ENCODE measurements around the gene COL8A2. TPM values are rescaled to one million over a fixed set of nuclear protein-coding genes. Genes with fewer than 3 reads are reported as not detected.
A peak's percentile ranks its signal among the peaks of the same experiment; 100 is the strongest.

COL8A2 gene
- total RNA-seq, 1 donor from 2014 or later, result 0.06 TPM

DNA sequence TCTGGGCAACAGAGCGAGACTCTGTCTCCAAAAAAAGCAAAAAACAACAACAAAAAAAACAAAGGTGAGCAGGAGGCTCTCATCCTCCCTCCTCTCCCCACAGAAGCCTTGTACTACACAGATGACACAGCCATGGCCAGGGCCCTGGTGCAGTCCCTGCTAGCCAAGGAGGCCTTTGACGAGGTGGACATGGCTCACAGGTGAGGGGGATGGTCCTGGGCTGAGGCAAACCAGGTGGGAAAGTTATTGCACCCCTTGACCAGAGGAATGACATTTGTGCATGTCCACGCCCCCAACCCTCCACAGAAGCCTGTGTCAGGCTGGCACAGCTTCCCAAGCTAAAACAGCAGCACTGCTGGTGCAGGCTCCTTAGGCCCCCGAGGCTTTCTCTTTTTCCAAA lies 33.9 kb downstream of the COL8A2 start:
- DNase-seq (ENCODE audit: low read depth), result no peak
- no peak overlapping the region for H3K4me3 ChIP-seq (ENCODE audit: low read depth, low read length)
- TF ChIP-seq, protein P1, sequence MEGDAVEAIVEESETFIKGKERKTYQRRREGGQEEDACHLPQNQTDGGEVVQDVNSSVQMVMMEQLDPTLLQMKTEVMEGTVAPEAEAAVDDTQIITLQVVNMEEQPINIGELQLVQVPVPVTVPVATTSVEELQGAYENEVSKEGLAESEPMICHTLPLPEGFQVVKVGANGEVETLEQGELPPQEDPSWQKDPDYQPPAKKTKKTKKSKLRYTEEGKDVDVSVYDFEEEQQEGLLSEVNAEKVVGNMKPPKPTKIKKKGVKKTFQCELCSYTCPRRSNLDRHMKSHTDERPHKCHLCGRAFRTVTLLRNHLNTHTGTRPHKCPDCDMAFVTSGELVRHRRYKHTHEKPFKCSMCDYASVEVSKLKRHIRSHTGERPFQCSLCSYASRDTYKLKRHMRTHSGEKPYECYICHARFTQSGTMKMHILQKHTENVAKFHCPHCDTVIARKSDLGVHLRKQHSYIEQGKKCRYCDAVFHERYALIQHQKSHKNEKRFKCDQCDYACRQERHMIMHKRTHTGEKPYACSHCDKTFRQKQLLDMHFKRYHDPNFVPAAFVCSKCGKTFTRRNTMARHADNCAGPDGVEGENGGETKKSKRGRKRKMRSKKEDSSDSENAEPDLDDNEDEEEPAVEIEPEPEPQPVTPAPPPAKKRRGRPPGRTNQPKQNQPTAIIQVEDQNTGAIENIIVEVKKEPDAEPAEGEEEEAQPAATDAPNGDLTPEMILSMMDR (conservative IDR thresholded peaks at IDR 0.05; ENCODE audit: low read depth, low read length), result no peak

- DNase-seq (ENCODE audit: low read depth), result no peak
- H3K4me3 ChIP-seq (ENCODE audit: low read depth, low read length), result peak overlapping the region; percentile 97
- TF ChIP-seq, protein P1 (conservative IDR thresholded peaks at IDR 0.05; ENCODE audit: low read depth, low read length), result no peak
These were observed 35.5 kb downstream of the COL8A2 start for GRCh38 chr1:36089393-36090121.

DNA sequence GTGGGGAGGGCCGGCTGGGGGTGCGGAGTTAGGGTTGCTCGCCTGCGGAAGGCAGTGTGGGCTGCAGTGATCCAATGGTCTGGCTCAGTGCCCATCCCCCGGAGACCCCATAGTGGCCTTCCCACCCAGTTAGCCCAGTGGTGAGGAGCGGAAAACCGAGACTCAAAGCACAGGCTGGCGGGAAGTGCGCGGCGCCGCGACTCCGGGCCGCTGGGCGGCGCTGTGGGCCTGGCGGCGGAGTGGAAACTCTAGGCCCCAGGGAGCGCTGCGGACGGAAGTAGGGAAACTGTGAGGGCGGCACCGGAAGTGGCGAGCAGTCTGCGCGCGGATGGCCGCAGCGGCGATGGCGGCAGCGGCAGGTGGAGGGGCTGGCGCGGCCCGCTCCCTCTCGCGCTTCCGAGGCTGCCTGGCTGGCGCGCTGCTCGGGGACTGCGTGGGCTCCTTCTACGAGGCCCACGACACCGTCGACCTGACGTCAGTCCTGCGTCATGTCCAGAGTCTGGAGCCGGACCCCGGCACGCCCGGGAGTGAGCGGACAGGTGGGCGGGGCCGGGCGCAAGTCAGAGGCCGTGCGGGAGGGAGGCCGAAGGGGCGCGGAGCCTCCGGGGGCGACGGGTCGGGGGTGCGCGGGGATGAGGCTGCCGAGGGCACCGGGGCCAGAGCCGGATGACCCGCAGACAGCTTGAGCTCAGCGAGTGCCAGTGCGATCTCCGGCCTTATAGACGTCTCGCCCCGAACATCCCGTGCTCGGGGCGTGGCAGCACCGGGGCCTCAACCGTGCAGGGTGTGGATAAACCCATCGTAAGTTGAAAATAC lies 36.2 kb downstream of the COL8A2 start, which contains the start of gene ADPRS:
TSS of gene ADPRS (plus strand) at position 316 of the 816 bp plus-strand sequence. CDS start at position 329, 13 bp downstream.
- peak within 1 kb of the TSS; percentile 97 for H3K4me3 ChIP-seq (ENCODE audit: low read depth, low read length)
- TF ChIP-seq, protein P1 (conservative IDR thresholded peaks at IDR 0.05; ENCODE audit: low read depth, low read length), result peak; percentile 82
- DNase-seq (ENCODE audit: low read depth), result no peak

DNA sequence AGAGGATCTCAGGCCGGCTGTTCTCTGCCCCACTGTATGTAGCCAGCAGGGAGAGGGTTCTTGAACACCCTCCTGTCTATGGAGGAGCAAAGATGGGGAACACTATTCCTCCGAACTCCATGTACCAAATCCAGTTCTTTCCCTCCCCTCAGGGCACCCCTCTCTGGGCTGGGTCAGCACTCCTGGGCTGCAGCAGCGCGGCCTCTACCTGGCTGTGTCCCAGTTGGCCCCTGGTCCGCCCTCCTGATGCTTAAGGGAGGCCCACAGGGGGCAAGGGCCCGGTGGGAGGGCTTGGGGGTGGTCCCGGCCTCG lies 36.8 kb downstream of the COL8A2 start:
- peak overlapping the region; percentile 97 for H3K4me3 ChIP-seq (ENCODE audit: low read depth, low read length)
- no peak for DNase-seq (ENCODE audit: low read depth)
- TF ChIP-seq, protein P1 (conservative IDR thresholded peaks at IDR 0.05; ENCODE audit: low read depth, low read length), result no peak

DNA sequence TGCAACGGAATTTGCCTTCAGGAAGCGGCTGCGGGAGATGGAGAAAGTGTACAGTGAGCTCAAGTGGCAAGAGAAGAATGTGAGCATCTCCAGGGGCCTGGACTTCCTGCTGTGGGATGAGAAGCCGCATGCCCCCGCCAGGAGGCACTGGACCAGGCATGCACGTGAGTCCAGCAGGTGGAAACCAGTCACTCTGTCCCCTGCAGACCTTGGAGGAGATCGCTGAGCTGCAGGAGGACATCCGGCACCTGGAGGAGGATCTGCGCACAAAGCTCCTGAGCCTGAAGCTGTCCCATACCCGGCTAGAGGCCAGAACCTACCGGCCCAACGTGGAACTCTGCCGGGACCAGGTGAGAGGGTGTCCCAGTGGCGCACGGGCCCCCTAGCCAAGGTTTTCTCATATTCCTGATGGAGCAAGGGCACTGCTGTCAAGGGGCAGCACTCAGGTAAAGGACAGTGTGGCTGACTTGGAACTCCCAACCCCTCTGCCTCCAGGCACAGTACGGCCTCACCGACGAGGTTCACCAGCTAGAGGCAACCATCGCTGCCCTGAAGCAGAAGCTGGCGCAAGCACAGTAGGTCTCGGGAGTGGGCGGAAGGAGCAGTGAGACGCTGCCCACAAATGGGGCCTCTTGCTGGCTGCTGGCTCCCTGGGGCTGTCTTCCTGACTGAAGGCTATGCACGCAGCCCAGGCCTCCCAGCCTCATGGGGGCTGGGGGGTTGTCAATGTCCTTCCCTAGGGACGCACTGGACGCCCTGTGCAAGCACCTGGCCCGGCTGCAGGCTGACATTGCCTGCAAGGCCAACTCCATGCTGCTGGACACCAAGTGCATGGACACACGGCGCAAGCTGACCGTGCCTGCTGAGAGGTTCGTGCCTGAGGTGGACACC lies 37.5 kb downstream of the COL8A2 start:
- DNase-seq (ENCODE audit: low read depth), result no peak
- no peak overlapping the region for H3K4me3 ChIP-seq (ENCODE audit: low read depth, low read length)
- TF ChIP-seq, protein P1 (conservative IDR thresholded peaks at IDR 0.05; ENCODE audit: low read depth, low read length), result no peak

DNA sequence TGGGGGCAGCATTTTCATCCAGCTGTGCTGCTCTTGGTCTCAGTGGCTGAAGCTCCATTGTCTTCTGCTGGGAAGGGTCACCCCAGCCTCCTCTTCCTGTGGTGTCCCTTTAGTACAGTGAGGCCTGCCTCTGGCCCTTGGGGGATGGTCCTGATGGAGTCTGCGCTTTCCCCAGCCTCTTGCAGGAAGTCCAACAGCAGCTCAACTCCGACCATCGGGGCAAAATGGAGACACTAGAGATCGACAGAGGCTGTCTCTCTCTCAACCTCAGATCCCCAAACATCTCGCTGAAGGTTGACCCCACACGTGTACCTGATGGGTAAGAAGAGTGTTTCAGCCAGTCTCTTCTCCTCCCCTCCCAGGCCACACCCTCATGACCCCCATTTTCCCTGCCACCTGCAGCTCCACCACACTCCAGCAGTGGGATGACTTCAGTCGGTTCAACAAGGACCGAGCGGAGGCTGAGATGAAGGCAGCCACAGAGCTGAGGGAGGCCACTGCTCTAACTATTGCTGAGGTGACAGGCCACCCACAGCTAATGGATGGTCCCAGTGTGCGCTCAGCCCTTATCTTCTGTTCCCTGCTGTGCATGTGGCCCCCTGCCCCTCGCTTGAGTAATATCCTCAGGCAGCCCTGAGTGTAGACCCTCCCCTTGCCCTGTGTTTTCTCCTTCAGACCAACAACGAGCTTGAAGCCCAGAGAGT lies 38.3 kb downstream of the COL8A2 start:
- no peak overlapping the region for H3K4me3 ChIP-seq (ENCODE audit: low read depth, low read length)
- no peak for DNase-seq (ENCODE audit: low read depth)
- TF ChIP-seq, protein P1 (conservative IDR thresholded peaks at IDR 0.05; ENCODE audit: low read depth, low read length), result no peak

Data from epithelial cell of proximal tubule (primary cell).